ENCODE results near the gene KRT6C.

- TF ChIP-seq POLR2AphosphoS5 (IDR thresholded peaks at IDR 0.05) (no peak), CTCF (IDR thresholded peaks at IDR 0.05) (no peak), POLR2A (IDR thresholded peaks at IDR 0.05) (no peak), EP300 (IDR thresholded peaks at IDR 0.05; ENCODE audit: low read depth) (no peak)
Observed at GRCh38 chr12:52445876-52446275, 27.7 kb downstream of the KRT6C start.

Data from transverse colon (tissue), 4 donors.